Measurements from ENCODE around the gene BIN2. TPM values are rescaled to one million over a fixed set of nuclear protein-coding genes. Genes with fewer than 3 reads are reported as not detected.

BIN2 gene
- total RNA-seq, 1 experiment from 2014 or later, result not detected

- no TSS peak for BruUV-seq (replicated peaks)
- POLR2A ChIA-PET (ENCODE audit: low non-redundant PET), result no interaction called here
- Histone ChIP-seq H3K4me1 (ENCODE audit: insufficient read depth, low read length, poor library complexity, severe bottlenecking) (peaks cover 27% of the 10 kb centered on the region), H3K9me3 (ENCODE audit: low read depth, low read length, poor library complexity, severe bottlenecking) (no peaks in the 10 kb centered on the region), H3K36me3 (ENCODE audit: insufficient read depth, low read length, poor library complexity, severe bottlenecking) (peaks cover 28% of the 10 kb centered on the region), H3K27me3 (replicated peaks; ENCODE audit: insufficient read depth, low read depth, low read length, poor library complexity) (no peaks in the 10 kb centered on the region), H3K4me3 (ENCODE audit: low read depth, low read length, poor library complexity, severe bottlenecking) (no peak overlapping the region), H3K27ac (ENCODE audit: low read depth, low read length, poor library complexity, severe bottlenecking) (peak overlapping the region; percentile 77)
- DNase-seq (ENCODE audit: low spot score), result peak; percentile 62
- CTCF ChIA-PET, result no interaction called here
- TF ChIP-seq CTCF (conservative IDR thresholded peaks at IDR 0.05; ENCODE audit: low read depth, low read length) (no peak), EZH2 (IDR thresholded peaks at IDR 0.05; ENCODE audit: borderline replicate concordance, low read depth, low read length, poor library complexity, severe bottlenecking) (no peak)
- intact Hi-C loops (cut with micrococcal nuclease; ENCODE audit: unreplicated experiment), result no loop called here
Measured at GRCh38 chr12:51247523-51248206, 76.3 kb downstream of the BIN2 start.

DNA sequence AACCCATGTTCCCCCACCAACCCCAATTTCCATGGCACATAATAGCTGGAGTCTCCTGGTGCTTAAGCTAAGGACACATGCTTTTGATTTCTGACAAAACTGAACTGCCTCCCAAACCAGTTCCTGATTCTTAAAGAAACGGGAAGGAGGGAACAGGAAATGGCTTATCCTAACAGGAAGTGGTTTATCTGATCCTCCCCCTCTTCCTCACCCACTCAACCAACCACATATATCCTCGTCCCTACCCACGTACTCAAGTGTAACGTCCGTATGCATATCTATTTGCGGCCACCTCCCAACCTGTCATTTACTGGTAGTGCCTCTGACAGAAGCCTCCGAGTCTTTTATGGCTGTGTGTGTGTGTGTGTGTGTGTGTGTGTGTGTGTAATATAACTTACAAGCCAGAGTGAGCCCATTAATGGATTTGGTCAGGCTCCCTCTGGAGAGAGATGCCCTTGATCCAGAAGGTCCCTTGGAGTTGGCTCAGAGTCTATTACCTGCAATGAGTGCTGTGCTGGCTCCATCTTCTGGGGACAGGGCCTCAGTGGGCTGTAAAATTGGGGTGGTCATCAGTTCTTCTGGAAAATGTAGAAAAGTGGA, 77.6 kb downstream of the BIN2 start:
- no peaks in the 10 kb centered on the region for H3K9me3 ChIP-seq (ENCODE audit: low read depth, low read length, poor library complexity, severe bottlenecking)
- H3K27me3 ChIP-seq (replicated peaks; ENCODE audit: insufficient read depth, low read depth, low read length, poor library complexity), result no peaks in the 10 kb centered on the region
- TF ChIP-seq EZH2 (IDR thresholded peaks at IDR 0.05; ENCODE audit: borderline replicate concordance, low read depth, low read length, poor library complexity, severe bottlenecking) (no peak), CTCF (conservative IDR thresholded peaks at IDR 0.05; ENCODE audit: low read depth, low read length) (0 out of 2 replicates have a peak, but pooled peaks have one; percentile 24)
- no TSS peak for BruUV-seq (replicated peaks)
- DNase-seq (ENCODE audit: low spot score), result peak; percentile 91
- intact Hi-C loops (cut with micrococcal nuclease; ENCODE audit: unreplicated experiment), result no loop called here
- no peak overlapping the region for H3K4me3 ChIP-seq (ENCODE audit: low read depth, low read length, poor library complexity, severe bottlenecking)
- H3K4me1 ChIP-seq (ENCODE audit: insufficient read depth, low read length, poor library complexity, severe bottlenecking), result peaks cover 27% of the 10 kb centered on the region
- ChIA-PET CTCF (no interaction called here), POLR2A (ENCODE audit: low non-redundant PET) (no interaction called here)
- H3K27ac ChIP-seq (ENCODE audit: low read depth, low read length, poor library complexity, severe bottlenecking), result peak overlapping the region; percentile 77
- peaks cover 40% of the 10 kb centered on the region for H3K36me3 ChIP-seq (ENCODE audit: insufficient read depth, low read length, poor library complexity, severe bottlenecking)

GRCh38 chr12:51245476-51246253, 78.3 kb downstream of the BIN2 start:
- no peaks in the 10 kb centered on the region for H3K27me3 ChIP-seq (replicated peaks; ENCODE audit: insufficient read depth, low read depth, low read length, poor library complexity)
- intact Hi-C loops (cut with micrococcal nuclease; ENCODE audit: unreplicated experiment), result no loop called here
- peaks cover 47% of the 10 kb centered on the region for H3K36me3 ChIP-seq (ENCODE audit: insufficient read depth, low read length, poor library complexity, severe bottlenecking)
- ChIA-PET CTCF (no interaction called here), POLR2A (ENCODE audit: low non-redundant PET) (interaction anchor here (0.6 kb wide), 1 partner anchor 28 kb away, joined by 6 read pairs; the partner anchor contains the start of gene POU6F1)
- no peak for DNase-seq (ENCODE audit: low spot score)
- peak overlapping the region; percentile 77 for H3K27ac ChIP-seq (ENCODE audit: low read depth, low read length, poor library complexity, severe bottlenecking)
- TF ChIP-seq CTCF (conservative IDR thresholded peaks at IDR 0.05; ENCODE audit: low read depth, low read length) (no peak), EZH2 (IDR thresholded peaks at IDR 0.05; ENCODE audit: borderline replicate concordance, low read depth, low read length, poor library complexity, severe bottlenecking) (no peak)
- H3K4me1 ChIP-seq (ENCODE audit: insufficient read depth, low read length, poor library complexity, severe bottlenecking), result peaks cover 27% of the 10 kb centered on the region
- no peaks in the 10 kb centered on the region for H3K9me3 ChIP-seq (ENCODE audit: low read depth, low read length, poor library complexity, severe bottlenecking)
- TSS peak; percentile 79 for BruUV-seq (replicated peaks)
- H3K4me3 ChIP-seq (ENCODE audit: low read depth, low read length, poor library complexity, severe bottlenecking), result no peak overlapping the region
